HG03103 (cell line): Measurements from ENCODE around the gene PPIA.
"Not testable (repeated sequence)": the region's sequence is repeated elsewhere in the genome, so short reads cannot be mapped to it uniquely, and the experiment has no call there.

Experiments used
- ATAC-seq: cut with Tn5 transposase; IDR thresholded peaks from one replicate; pipeline ENCODE4 v1.9.1; 2021; ENCODE audit warnings: low read depth; ENCODE audit not compliant: unreplicated experiment

The PPIA gene

GRCh38 chr7:44762726-44763522 is 33.6 kb upstream of the PPIA start:
- no peak for ATAC-seq

DNA sequence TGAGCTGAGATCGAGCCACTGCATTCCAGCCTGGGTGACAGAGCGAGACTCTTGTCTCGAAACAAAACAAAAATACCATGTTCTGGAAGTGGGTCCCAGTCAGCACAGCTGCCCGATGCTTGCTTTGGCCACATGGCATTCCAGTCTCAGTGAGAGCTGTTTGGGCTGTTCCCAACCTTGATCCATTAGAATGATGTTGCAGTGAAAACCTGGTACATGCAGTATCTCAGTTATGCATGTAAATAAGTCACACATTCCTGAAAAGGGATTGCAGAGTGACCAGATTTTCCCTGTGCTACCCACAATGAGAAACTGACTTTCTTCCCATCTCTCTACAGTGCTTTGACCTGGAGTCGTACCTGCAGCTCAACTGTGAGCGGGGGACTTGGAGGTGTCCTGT is 32.4 kb upstream of the PPIA start:
- ATAC-seq: no peak

DNA sequence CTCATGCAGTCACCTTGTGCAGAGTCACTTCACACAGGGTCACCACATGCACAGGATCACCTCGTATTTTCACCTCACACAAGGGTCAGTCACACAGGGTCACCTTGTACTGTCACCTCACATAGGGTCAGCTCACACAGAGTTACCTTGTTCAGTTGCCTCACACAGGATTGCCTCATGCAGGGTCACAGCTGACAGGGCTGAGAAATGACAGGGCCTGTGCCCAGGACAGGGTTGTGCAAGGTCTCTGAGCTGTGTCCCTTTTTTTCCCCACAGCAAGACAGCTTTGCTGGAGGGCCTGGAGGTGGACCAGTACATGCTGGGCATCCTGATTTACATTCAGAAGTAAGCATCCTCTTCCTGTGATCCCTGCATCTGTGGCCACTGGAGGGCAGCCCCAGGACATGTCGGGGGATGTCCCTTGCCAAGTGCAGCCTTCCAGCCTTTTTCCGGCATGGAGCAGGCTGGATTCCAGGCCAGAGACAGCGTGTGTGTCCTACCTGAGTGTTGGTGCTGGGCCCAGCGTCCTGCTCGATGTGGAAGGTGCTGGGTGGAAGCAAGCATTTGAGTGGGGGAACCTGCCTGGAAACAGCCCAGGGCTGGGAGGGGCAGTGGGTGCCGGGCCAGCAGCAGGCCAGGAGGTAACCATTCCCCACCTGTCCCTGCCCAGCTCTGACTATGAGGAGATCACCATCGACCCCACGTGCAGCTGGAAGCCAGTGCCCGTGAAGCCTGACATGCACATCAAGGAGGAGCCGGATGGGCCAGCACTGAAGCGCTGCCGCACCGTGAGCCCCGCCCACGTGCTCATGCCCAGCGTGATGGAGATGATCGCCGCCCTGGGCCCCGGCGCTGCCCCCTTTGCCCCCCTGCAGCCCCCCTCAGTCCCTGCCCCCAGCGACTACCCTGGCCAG is 31.6 kb upstream of the PPIA start:
- ATAC-seq: no peak

DNA sequence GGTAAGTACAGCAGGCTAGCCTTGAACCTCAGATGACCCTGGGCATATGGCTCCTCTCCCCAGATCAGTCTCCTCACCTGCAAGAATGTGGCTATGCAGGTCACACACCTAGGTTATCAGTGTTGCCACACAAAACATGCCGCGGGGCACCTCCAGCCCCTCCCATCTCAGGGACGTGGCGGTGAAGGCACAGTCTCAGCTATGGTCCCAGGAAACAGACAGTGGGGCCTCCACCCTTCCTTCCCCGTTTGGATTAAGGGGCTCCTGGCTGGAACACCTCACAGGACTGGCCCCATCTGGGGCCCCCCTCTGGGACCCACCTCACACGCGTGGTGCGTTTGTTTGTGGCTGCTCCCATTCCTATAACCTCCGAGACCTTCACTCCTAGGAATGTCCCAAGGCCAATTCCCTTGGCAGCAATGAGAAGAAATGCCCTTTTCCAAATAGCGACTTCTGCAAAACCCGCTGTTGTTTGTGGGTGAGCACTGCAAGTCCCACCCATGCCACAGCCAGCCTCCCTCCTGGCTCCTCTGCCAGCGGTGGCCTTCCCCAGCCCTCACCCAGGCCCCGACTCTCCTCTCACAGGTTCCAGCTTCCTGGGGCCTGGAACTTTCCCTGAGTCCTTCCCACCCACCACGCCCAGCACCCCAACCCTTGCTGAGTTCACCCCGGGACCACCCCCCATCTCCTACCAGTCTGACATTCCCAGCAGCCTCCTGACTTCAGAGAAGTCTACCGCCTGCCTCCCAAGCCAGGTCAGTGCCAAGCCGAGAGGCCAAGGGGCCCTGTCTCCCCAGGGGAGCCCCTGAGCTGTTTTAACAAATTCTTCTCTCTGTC is 30.7 kb upstream of the PPIA start:
- ATAC-seq: no peak

- no peak for ATAC-seq
These were observed 30.1 kb upstream of the PPIA start for GRCh38 chr7:44766416-44766801.

DNA sequence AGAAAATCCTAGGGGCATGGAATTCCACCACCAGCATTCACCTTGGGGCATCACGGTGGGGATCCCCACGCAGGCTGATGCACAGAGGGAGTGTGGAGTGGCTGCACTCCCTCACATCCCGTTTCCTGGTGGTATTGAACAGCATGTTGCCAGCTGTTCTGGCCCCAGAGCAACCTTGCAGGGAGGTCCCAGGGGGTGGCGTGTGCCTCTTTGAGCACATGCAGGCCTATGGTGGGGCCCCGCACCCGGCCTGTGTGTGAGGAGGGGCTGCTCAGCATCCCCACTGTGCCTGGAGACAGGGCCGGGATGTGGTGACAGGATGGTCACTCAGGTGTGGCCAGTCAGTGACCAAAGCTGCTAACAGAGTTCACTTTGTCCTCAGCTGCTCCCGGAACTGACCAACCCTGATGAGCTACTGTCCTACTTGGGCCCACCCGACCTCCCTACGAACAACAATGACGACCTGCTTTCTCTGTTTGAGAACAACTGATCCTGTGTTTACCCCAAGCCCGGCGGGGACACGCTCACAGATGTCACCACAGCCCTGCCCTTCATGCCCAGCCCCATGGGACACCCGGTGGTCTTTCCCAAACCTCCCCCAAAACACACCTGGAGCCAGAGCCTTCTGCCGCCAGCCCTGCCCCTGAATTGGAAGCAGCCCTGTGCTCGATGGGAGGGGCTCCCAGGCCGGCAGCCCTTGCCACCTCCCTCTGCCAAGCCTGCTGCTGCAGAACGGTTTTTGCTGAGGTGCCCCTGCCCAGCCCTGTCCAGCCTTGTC is 29.2 kb upstream of the PPIA start:
- ATAC-seq: no peak

- peak; percentile 52 for ATAC-seq
These were observed 28.4 kb upstream of the PPIA start for GRCh38 chr7:44767912-44768627.

- ATAC-seq: no peak
These were observed 27.7 kb upstream of the PPIA start for GRCh38 chr7:44768628-44769371.

DNA sequence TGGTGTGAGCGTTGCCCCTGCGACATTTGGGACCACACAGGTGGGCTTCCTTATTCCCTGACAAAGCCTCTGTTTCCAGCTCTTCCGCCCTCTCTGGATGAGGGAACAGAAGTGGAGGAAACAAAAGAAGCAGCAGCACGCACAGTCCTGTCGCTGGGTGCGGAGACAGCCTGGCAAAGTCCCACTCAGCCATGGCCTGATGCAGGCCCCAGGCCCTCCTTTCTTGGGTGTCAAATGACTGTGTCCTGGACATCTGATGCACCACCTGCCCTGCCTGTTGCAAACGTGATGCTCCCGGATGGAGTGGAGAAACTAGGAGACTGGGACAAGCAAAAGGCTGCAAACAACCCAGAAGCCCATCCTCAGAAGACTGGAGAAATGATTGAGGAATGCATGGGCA is 27.1 kb upstream of the PPIA start:
- ATAC-seq: no peak

GRCh38 chr7:44769776-44770294 is 26.6 kb upstream of the PPIA start:
- peak; percentile 66 for ATAC-seq

DNA sequence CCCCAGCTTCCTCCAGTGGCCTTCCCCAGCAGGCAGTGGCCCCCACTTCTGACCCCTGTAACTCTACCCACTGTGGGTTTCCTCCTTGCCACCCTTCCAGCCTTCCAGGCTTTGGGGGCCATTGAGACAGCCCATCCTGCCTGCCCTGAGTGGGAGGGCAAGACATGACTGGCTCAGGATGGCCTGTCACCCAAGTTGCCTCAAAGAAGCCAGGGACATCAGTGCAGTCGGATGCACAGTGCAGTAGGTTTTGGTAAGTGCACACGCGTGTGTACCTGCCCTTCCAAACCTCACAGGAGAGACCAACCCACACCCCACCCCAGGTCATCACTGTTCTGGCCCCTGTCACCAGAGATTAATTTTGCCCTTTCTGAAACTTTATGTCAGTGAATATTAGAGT is 25.1 kb upstream of the PPIA start:
- ATAC-seq: no peak

- no peak for ATAC-seq
These were observed 24.0 kb upstream of the PPIA start for GRCh38 chr7:44772440-44772839.

GRCh38 chr7:44772867-44773266 is 23.6 kb upstream of the PPIA start:
- no peak for ATAC-seq

DNA sequence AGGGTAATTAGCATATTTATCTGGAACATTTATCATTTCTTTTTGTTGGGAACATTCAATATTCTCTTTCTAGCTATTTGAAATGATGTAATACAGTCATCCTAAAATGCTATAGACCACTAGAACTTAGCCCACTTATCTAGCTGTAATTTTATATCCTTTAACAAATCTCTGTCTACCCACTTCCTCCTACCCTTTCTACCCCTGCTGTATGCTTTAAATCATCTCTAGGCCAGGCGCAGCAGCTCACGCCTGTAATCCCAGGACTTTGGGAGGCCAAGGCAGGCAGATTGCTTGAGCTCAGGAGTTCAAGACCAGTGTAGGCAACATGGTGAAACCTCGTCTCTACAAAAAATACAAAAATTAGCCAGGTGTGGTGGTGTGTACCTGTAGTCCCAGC is 22.0 kb upstream of the PPIA start:
- ATAC-seq: not testable (repeated sequence)

DNA sequence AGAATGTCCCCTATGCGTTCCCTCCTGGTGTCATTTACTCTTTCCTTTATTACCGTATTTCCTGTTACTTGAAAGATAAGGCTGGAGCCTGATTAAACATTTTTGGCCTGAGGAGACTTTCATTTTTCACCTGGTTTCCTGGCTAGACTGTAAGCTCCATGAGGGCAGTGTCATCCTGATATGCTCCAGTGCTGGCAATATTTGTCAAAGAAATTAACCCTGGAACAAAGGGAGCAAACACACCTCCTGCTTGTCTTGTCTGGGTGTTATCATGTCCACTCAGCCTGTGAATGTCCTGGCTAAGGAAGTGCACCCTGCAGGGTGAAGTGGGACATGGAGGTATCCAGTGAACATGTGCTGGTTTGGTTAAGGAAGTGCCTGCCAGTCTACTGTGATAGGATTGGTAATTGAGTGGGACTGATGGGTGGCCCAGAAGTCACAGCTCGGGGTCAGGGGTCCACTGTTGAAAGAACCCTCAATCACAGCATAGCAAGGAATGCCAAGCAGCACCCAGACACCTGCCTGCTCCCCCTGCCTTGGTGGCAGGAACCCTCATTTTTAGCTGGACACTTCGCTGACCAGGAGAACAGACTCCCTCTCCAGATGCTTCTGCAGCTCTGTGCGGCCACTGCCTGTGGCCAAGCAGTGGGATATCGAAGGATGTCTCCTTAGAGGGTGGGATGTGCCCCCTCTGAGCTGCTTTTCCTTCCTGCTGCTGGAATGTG is 20.9 kb upstream of the PPIA start:
- ATAC-seq: no peak

- no peak for ATAC-seq
These were observed 20.3 kb upstream of the PPIA start for GRCh38 chr7:44776211-44776610.

GRCh38 chr7:44782460-44782859 is 14.0 kb upstream of the PPIA start:
- no peak for ATAC-seq

DNA sequence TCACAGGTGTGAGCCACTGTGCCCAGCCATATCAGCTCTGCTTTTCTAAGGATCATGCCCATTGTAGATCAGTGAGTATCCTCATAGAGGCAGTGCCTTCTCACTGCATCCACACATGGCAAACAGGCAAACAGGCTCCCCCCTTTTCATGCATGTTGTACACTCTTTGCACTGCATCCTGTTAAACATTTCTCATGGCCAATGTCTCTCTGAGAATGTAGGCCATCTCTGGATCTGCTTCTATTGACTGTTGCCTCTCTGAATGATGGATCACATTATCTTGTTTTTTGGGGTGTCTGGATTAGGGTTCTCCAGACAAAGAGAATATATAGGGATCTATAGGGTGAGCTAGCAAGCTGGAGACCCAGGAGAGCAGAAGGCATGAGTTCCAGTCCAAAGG is 13.1 kb upstream of the PPIA start:
- no peak for ATAC-seq
